ENCODE data around the gene AGAP2.

GRCh38 chr12:57731411-57732080, 7.0 kb downstream of the AGAP2 start:
- no peak for TF ChIP-seq EZH2 (IDR thresholded peaks at IDR 0.05)
- no peak for TF ChIP-seq POLR2AphosphoS5 (IDR thresholded peaks at IDR 0.05; ENCODE audit: borderline replicate concordance, low read depth, low read length)
